Neuronal stem cell (in vitro differentiated cells): Measurements from ENCODE around the gene IGSF11.

Experiments
- DNase-seq: peaks from one replicate; pipeline ENCODE4 v3.0.0-alpha.2; 2013; ENCODE audit warnings: low spot score
- H2AFZ ChIP-seq: one replicate; pipeline ENCODE4 v1.6.1; 2013; ENCODE audit warnings: mild to moderate bottlenecking, low read length, inconsistent platforms
- H2AK5ac ChIP-seq: 2 replicates; pipeline ENCODE4 v1.6.1; 2013; ENCODE audit warnings: low read depth, mild to moderate bottlenecking, inconsistent platforms, low read length, moderate library complexity, mixed read lengths
- H2BK120ac ChIP-seq: 2 replicates; pipeline ENCODE4 v1.6.1; 2013; ENCODE audit warnings: low read depth, mild to moderate bottlenecking, inconsistent platforms, low read length, moderate library complexity, mixed read lengths
- H2BK12ac ChIP-seq: one replicate; pipeline ENCODE4 v1.6.1; 2013; ENCODE audit warnings: low read length, inconsistent platforms
- H2BK15ac ChIP-seq: 2 replicates; pipeline ENCODE4 v1.6.1; 2013; ENCODE audit warnings: mild to moderate bottlenecking, low read length, inconsistent platforms, mixed read lengths
- H2BK5ac ChIP-seq: one replicate; pipeline ENCODE4 v1.6.1; 2013; ENCODE audit warnings: inconsistent platforms, mild to moderate bottlenecking, low read length, moderate library complexity
- H3K14ac ChIP-seq: one replicate; pipeline ENCODE4 v1.6.1; 2013; ENCODE audit warnings: low read length, inconsistent platforms
- H3K18ac ChIP-seq: 2 replicates; pipeline ENCODE4 v1.6.1; 2013; ENCODE audit warnings: low read length, inconsistent platforms
- H3K23ac ChIP-seq: 2 replicates; pipeline ENCODE4 v1.6.1; 2013; ENCODE audit warnings: low read depth, mild to moderate bottlenecking, mixed read lengths, low read length, inconsistent platforms; ENCODE audit not compliant: poor library complexity
- H3K27ac ChIP-seq: replicated peaks from 3 replicates; pipeline ENCODE4 v1.5.1; 2013; ENCODE audit warnings: low read length, inconsistent platforms
- H3K27me3 ChIP-seq, 3 experiments: 2 replicates each; pipeline ENCODE4 v1.6.1; 2013; ENCODE audit warnings: low read length in 3 of 3, mild to moderate bottlenecking in 2 of 3, inconsistent platforms in 1 of 3, low read depth in 1 of 3, mixed read lengths in 1 of 3, moderate library complexity in 1 of 3; ENCODE audit not compliant: control insufficient read depth in 3 of 3, insufficient read depth in 3 of 3
- H3K36me3 ChIP-seq, 2 donors: replicated peaks in 1 of 2; 2 replicates each; pipeline ENCODE4 v1.6.1; 2013; ENCODE audit warnings: low read length in 2 of 2; ENCODE audit not compliant: control insufficient read depth in 2 of 2, insufficient read depth in 2 of 2
- H3K4ac ChIP-seq: 2 replicates; pipeline ENCODE4 v1.6.1; 2013; ENCODE audit warnings: inconsistent platforms, mild to moderate bottlenecking, low read length, moderate library complexity
- H3K4me1 ChIP-seq, 2 donors: 1 replicate in 1 of 2; 2 replicates in 1 of 2; pipeline ENCODE4 v1.6.1; 2013; ENCODE audit warnings: low read length in 2 of 2, low read depth in 1 of 2; ENCODE audit not compliant: control insufficient read depth in 2 of 2, insufficient read depth in 1 of 2
- H3K4me2 ChIP-seq: one replicate; pipeline ENCODE4 v1.6.1; 2013; ENCODE audit warnings: mild to moderate bottlenecking, low read length, inconsistent platforms; ENCODE audit not compliant: insufficient read depth, poor library complexity, severe bottlenecking
- H3K4me3 ChIP-seq, 2 donors: 2 replicates each; pipeline ENCODE4 v1.5.1; 2013; ENCODE audit warnings: low read length in 2 of 2, mild to moderate bottlenecking in 2 of 2, inconsistent platforms in 1 of 2, moderate library complexity in 1 of 2
- H3K79me1 ChIP-seq: one replicate; pipeline ENCODE4 v1.6.1; 2013; ENCODE audit warnings: low read depth, mild to moderate bottlenecking, inconsistent platforms, low read length, moderate library complexity
- H3K9ac ChIP-seq: one replicate; pipeline ENCODE4 v1.6.1; 2013; ENCODE audit warnings: mild to moderate bottlenecking, low read depth, low read length, inconsistent platforms; ENCODE audit not compliant: poor library complexity
- H3K9me3 ChIP-seq, 2 donors: replicated peaks in 1 of 2; 2 replicates each; pipeline versions ENCODE3 to v1.6.1; 2013; ENCODE audit warnings: low read length in 2 of 2, mild to moderate bottlenecking in 2 of 2, inconsistent platforms in 1 of 2, low read depth in 1 of 2, mixed read lengths in 1 of 2, moderate library complexity in 1 of 2; ENCODE audit not compliant: control insufficient read depth in 2 of 2, insufficient read depth in 1 of 2
- H4K8ac ChIP-seq: one replicate; pipeline ENCODE4 v1.6.1; 2013; ENCODE audit warnings: low read depth, mild to moderate bottlenecking, inconsistent platforms, low read length, moderate library complexity
- H4K91ac ChIP-seq: one replicate; pipeline ENCODE4 v1.6.1; 2013; ENCODE audit warnings: low read length, low read depth, mild to moderate bottlenecking, inconsistent platforms; ENCODE audit not compliant: poor library complexity
- WGBS, 2 donors: extraction: QIAGEN DNeasy Blood & Tissue Kit; methylation state at CpG; one replicate each; pipeline ENCODE4 v1.1.7; 2013; ENCODE audit warnings: missing lambda C conversion rate in 2 of 2, mixed read lengths in 1 of 2; ENCODE audit not compliant: insufficient read length in 2 of 2, insufficient replicate concordance in 1 of 2; ENCODE audit errors: extremely low coverage in 2 of 2; 5-methylcytosine and 5-hydroxymethylcytosine counted together

Gene IGSF11

DNA sequence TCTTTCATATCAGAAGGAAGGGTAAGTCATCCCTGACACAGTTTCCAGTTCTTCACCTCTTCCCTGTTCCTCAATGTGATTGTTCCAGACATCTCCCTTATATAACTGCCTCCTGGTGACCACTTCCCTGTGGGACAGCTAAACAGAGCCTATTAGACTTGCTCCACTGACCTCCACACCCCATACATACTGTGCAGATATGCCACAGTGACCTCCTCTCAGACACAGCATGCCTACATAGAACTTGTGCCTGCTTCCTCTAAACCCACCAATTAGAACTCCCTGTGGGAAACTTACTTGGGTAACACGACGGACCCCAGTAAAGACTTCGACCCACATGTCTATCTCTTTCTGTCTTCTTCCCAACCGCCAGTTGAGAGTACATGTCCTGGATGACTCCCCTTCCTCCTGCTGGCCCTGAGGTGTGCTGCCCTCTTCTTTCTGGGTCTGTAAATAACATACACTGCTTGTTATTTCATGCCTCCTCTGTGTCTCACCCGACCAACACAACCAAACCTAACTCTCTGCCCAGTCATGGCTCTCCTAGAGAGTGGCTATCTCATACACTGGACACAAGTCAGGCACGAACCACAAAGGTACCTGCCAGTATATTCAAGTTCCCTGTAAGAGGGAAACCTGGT, 53.0 kb downstream of the IGSF11 start:
- no peak overlapping the region for H3K4me2 ChIP-seq
- no peak overlapping the region for H2BK12ac ChIP-seq
- H3K9ac ChIP-seq = no peak overlapping the region
- no peak overlapping the region for H2AFZ ChIP-seq
- no peaks in the 10 kb centered on the region for H3K9me3 ChIP-seq
- no peaks in the 10 kb centered on the region for H3K79me1 ChIP-seq
- H3K18ac ChIP-seq = no peak overlapping the region
- no peak overlapping the region for H3K27ac ChIP-seq
- H4K91ac ChIP-seq = no peak overlapping the region
- H3K27me3 ChIP-seq = no peaks in the 10 kb centered on the region
- no peak overlapping the region for H2BK5ac ChIP-seq
- H3K14ac ChIP-seq = no peak overlapping the region
- no CpG with 5 or more reads among the region's 6 CpGs for WGBS, 2 donors
- no peaks in the 10 kb centered on the region for H3K36me3 ChIP-seq
- H3K4me3 ChIP-seq = no peak overlapping the region
- H2AK5ac ChIP-seq = no peak overlapping the region
- H4K8ac ChIP-seq = no peak overlapping the region
- no peak overlapping the region for H3K4ac ChIP-seq
- no peak overlapping the region for H2BK15ac ChIP-seq
- H3K4me1 ChIP-seq = no peaks in the 10 kb centered on the region
- no peak for DNase-seq
- H3K23ac ChIP-seq = no peak overlapping the region
- H2BK120ac ChIP-seq = no peak overlapping the region

DNA sequence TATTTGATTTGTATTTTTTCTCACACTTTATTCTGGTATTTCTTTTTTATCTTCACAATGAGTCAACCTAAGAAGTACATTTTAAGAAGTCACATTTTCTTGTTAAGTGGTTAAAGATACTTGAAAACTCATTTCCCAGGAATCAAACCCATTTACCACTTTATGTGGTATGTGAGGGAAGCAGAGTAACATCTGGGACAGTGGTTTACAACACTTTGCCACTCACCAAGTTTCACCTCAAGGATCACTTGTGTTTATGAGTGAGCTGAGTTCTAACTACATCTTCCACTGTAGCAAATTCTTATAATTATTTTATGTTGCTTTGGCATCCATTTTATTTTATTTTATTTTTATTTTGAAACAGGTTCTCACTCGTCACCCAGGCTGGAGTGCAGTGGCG, 53.8 kb downstream of the IGSF11 start:
- Histone ChIP-seq H3K4me3 (no peak overlapping the region), H3K27me3 (no peaks in the 10 kb centered on the region), H3K79me1 (no peaks in the 10 kb centered on the region), H3K4ac (no peak overlapping the region), H2BK5ac (no peak overlapping the region), H3K4me1 (no peaks in the 10 kb centered on the region), H2BK120ac (no peak overlapping the region), H3K4me2 (no peak overlapping the region), H4K8ac (no peak overlapping the region), H3K14ac (no peak overlapping the region), H3K23ac (no peak overlapping the region), H3K9ac (no peak overlapping the region), H2AFZ (no peak overlapping the region), H3K27ac (no peak overlapping the region), H2BK12ac (no peak overlapping the region), H4K91ac (no peak overlapping the region), H3K36me3 (no peaks in the 10 kb centered on the region), H3K18ac (no peak overlapping the region), H3K9me3 (no peaks in the 10 kb centered on the region), H2AK5ac (no peak overlapping the region), H2BK15ac (no peak overlapping the region)
- no peak for DNase-seq
- WGBS, 2 donors = no CpG with 5 or more reads among the region's 2 CpGs

DNA sequence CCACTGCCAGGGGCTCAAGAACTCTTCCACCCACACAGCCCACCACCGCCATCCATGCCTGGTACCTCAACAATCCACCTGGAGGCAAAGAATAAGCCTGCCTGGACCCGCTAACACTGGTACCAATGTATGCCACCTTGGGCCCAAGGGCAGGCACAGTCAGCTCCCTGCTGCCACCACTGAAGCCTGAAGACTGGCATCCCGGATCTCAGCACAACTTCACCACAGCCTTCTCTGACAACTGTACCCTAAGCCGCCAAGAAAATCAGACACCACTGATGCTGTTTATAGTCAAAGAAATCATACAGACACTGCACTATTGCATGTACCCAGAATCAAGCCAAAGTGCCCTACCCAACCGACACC, 56.3 kb downstream of the IGSF11 start:
- DNase-seq = no peak
- Histone ChIP-seq H2AFZ (no peak overlapping the region), H3K23ac (no peak overlapping the region), H3K4me3 (peak overlapping the region in 1 of 2 donors; percentile 16), H2BK5ac (no peak overlapping the region), H4K8ac (no peak overlapping the region), H4K91ac (no peak overlapping the region), H3K27me3 (no peaks in the 10 kb centered on the region), H3K4me2 (no peak overlapping the region), H3K27ac (no peak overlapping the region), H3K36me3 (no peaks in the 10 kb centered on the region), H3K9me3 (no peaks in the 10 kb centered on the region), H3K9ac (no peak overlapping the region), H3K4me1 (no peaks in the 10 kb centered on the region), H2BK15ac (no peak overlapping the region), H3K79me1 (no peaks in the 10 kb centered on the region), H2AK5ac (no peak overlapping the region), H2BK120ac (no peak overlapping the region), H3K18ac (no peak overlapping the region), H3K14ac (no peak overlapping the region), H3K4ac (no peak overlapping the region), H2BK12ac (no peak overlapping the region)
- WGBS, 2 donors = no CpG with 5 or more reads among the region's 5 CpGs

DNA sequence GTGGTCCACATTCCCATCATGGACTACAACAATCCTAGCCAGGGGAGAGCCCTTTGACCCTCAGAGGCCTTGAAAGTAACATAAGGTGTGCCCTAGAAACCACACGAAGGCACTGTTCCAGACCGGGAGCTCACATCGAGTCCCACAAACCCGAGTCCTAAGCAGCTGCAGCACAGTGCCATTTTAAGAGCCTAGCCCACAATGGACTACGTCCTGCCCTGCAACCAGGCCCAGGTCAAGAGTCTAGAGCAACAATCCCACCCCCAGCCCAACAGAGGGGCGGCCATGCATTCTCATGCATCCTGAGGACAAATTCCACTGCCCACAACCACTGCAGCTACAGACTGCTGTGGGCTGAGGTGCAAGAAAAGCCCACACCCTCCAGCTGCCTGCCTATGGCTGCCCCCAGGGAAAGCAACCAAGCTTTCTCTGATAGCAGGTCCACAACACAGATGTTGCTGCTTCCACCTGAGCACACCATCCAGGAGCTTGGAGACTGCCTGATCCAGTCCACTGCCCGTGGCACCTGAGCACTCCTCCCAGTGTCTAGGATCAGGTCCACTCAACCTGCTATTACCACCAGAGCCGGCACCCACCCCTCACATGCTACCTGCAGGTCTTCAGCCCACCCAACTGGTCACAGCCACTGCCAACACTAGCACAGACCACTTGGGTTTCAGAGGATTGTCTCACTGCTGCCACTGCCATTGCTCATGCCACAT, 56.8 kb downstream of the IGSF11 start:
- H3K4me2 ChIP-seq = no peak overlapping the region
- H3K27me3 ChIP-seq = no peaks in the 10 kb centered on the region
- no CpG with 5 or more reads among the region's 8 CpGs for WGBS, 2 donors
- no peak overlapping the region for H3K23ac ChIP-seq
- H3K18ac ChIP-seq = no peak overlapping the region
- no peak overlapping the region for H3K14ac ChIP-seq
- H2BK5ac ChIP-seq = no peak overlapping the region
- DNase-seq = no peak
- no peak overlapping the region for H3K9ac ChIP-seq
- no peaks in the 10 kb centered on the region for H3K79me1 ChIP-seq
- H3K4me1 ChIP-seq = no peaks in the 10 kb centered on the region
- H4K91ac ChIP-seq = no peak overlapping the region
- H2AFZ ChIP-seq = no peak overlapping the region
- H3K4me3 ChIP-seq = peak overlapping the region in 1 of 2 donors; percentile 16
- no peak overlapping the region for H3K27ac ChIP-seq
- no peaks in the 10 kb centered on the region for H3K36me3 ChIP-seq
- H2BK12ac ChIP-seq = no peak overlapping the region
- H3K9me3 ChIP-seq = no peaks in the 10 kb centered on the region
- H3K4ac ChIP-seq = no peak overlapping the region
- peak overlapping the region; percentile 3 for H2AK5ac ChIP-seq
- H4K8ac ChIP-seq = no peak overlapping the region
- H2BK15ac ChIP-seq = no peak overlapping the region
- H2BK120ac ChIP-seq = no peak overlapping the region
